NT2/D1 (cell line): Measurements from ENCODE around the gene ADARB2.

ENCODE experiments used
- YY1 ChIP-seq: IDR thresholded peaks from 2 replicates; pipeline ENCODE4 v1.6.1; 2011; ENCODE audit not compliant: insufficient read length, insufficient read depth
- ZNF274 ChIP-seq: IDR thresholded peaks from 2 replicates; pipeline ENCODE4 v1.6.1; 2011; ENCODE audit warnings: mild to moderate bottlenecking, low read depth, low read length

DNA sequence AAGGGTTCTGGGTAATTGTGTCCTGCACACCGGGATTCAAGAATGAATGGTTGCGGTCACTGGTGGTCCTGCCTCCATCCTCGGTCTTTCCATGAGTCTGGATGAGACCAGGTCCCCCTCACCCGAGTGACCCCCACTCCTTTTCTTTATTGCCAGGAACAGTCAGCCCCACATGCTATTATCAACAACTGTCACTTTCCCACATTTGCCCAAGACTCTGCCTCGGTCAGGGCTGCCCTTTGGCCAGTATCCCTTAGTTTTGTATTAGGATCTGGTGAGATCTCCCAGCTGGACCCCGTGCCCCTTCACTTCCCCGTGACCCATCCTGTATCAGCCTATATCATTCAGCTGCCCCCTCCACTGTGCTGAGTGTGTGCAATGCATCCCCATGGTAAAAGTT lies 288.3 kb downstream of the ADARB2 start:
- TF ChIP-seq YY1 (no peak), ZNF274 (no peak)
